ENCODE measurements around the gene MYH1.

- TF ChIP-seq, protein P1, sequence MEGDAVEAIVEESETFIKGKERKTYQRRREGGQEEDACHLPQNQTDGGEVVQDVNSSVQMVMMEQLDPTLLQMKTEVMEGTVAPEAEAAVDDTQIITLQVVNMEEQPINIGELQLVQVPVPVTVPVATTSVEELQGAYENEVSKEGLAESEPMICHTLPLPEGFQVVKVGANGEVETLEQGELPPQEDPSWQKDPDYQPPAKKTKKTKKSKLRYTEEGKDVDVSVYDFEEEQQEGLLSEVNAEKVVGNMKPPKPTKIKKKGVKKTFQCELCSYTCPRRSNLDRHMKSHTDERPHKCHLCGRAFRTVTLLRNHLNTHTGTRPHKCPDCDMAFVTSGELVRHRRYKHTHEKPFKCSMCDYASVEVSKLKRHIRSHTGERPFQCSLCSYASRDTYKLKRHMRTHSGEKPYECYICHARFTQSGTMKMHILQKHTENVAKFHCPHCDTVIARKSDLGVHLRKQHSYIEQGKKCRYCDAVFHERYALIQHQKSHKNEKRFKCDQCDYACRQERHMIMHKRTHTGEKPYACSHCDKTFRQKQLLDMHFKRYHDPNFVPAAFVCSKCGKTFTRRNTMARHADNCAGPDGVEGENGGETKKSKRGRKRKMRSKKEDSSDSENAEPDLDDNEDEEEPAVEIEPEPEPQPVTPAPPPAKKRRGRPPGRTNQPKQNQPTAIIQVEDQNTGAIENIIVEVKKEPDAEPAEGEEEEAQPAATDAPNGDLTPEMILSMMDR (IDR thresholded peaks at IDR 0.05; ENCODE audit: low read length) = no peak
- TF ChIP-seq EZH2 (optimal IDR thresholded peaks at IDR 0.05; ENCODE audit: low read depth, low read length) (no peak), EZH2phosphoT487 (IDR thresholded peaks at IDR 0.05; ENCODE audit: low read length) (no peak)
Observed at GRCh38 chr17:10521949-10522348, 3.6 kb upstream of the MYH1 start.
